B cell (primary cell): Measurements from ENCODE around the gene NPBWR2. TPM values are rescaled to one million over a fixed set of nuclear protein-coding genes. Genes with fewer than 3 reads are reported as not detected.

Source experiments
- ATAC-seq: fragments of 200-7000 bp; cut with Tn5 transposase; one replicate; pipeline ENCODE4 v1.10.0; 2021; ENCODE audit warnings: low read depth, mild to moderate bottlenecking, moderate number of reproducible peaks, moderate library complexity
- CTCF ChIA-PET: fragments of 350-600 bp; sonication (Branson Sonifier 250); formaldehyde crosslinking; loops from one replicate; lab custom pipeline; 2021; ENCODE audit warnings: antibody characterized with exemption, inconsistent platforms; lab: Charles Lee
- POLR2A ChIA-PET: fragments of 350-600 bp; sonication (Branson Sonifier 250); formaldehyde crosslinking; loops from one replicate; lab custom pipeline; 2021; ENCODE audit warnings: antibody characterized with exemption; lab: Charles Lee
- DNase-seq: peaks from one replicate; pipeline ENCODE4 v3.0.0; 2013
- H2AFZ ChIP-seq: 2 replicates; pipeline ENCODE4 v1.6.1; 2012; ENCODE audit warnings: mild to moderate bottlenecking, low read depth, low read length; ENCODE audit not compliant: insufficient read depth, poor library complexity, severe bottlenecking
- H3K27ac ChIP-seq, 2 donors: 1 replicate in 1 of 2; 2 replicates in 1 of 2; pipeline ENCODE4 v1.5.1; 2012 to 2013; ENCODE audit warnings: low read length in 2 of 2, mild to moderate bottlenecking in 2 of 2, moderate library complexity in 1 of 2
- H3K27me3 ChIP-seq, 4 experiments: fragments of 200-600 bp in 1 of 4; sonication (generic) in 1 of 4; replicated peaks in 1 of 4; 1 replicate in 2 of 4; 2 replicates in 2 of 4; pipeline versions ENCODE4 v1.6.1 to v1.7.0; 2013 to 2016; ENCODE audit warnings: low read length in 3 of 4, mild to moderate bottlenecking in 2 of 4, mixed read lengths in 1 of 4, moderate library complexity in 1 of 4; ENCODE audit not compliant: insufficient read depth in 4 of 4, control insufficient read depth in 3 of 4; ENCODE audit errors: control extremely low read depth in 1 of 4
- H3K36me3 ChIP-seq, 2 experiments: replicated peaks in 1 of 2; 1 replicate in 1 of 2; 2 replicates in 1 of 2; pipeline versions ENCODE4 v1.6.1 to v1.7.1; 2013; ENCODE audit warnings: low read length in 1 of 2; ENCODE audit not compliant: insufficient read depth in 2 of 2, control insufficient read depth in 1 of 2; ENCODE audit errors: control extremely low read depth in 1 of 2, extremely low read depth in 1 of 2
- H3K4me1 ChIP-seq, 2 donors: fragments of 200-600 bp in 1 of 2; sonication (generic) in 1 of 2; 1 replicate in 1 of 2; 2 replicates in 1 of 2; pipeline versions ENCODE4 v1.5.1 to v1.6.1; 2013 to 2017; ENCODE audit warnings: low read length in 2 of 2; ENCODE audit not compliant: control insufficient read depth in 2 of 2, insufficient read depth in 2 of 2
- H3K4me2 ChIP-seq: replicated peaks from 2 replicates; pipeline ENCODE3; 2012; ENCODE audit warnings: mild to moderate bottlenecking, low read depth, low read length; ENCODE audit not compliant: poor library complexity, severe bottlenecking
- H3K4me3 ChIP-seq, 5 experiments: fragments of 200-600 bp in 1 of 5; sonication (generic) in 1 of 5; 1 replicate in 3 of 5; 2 replicates in 2 of 5; pipeline versions ENCODE4 v1.5.1 to v1.7.0; 2011 to 2016; ENCODE audit warnings: low read length in 4 of 5, mild to moderate bottlenecking in 4 of 5, low read depth in 2 of 5, control low read depth in 1 of 5, moderate library complexity in 1 of 5; ENCODE audit not compliant: insufficient read depth in 1 of 5; ENCODE audit errors: control extremely low read depth in 1 of 5, extremely low read depth in 1 of 5
- H3K79me2 ChIP-seq: fragments of 200-600 bp; sonication (generic); one replicate; pipeline ENCODE4 v1.6.0; 2016; ENCODE audit warnings: low read length; ENCODE audit not compliant: control insufficient read depth, insufficient read depth
- H3K9ac ChIP-seq: fragments of 200-600 bp; sonication (generic); 2 replicates; pipeline ENCODE4 v1.6.1; 2017; ENCODE audit warnings: mild to moderate bottlenecking, low read length, moderate library complexity
- H3K9me3 ChIP-seq, 3 donors: one replicate each; pipeline versions ENCODE4 v1.6.1 to v1.7.1; 2013; ENCODE audit warnings: low read length in 2 of 3; ENCODE audit not compliant: control insufficient read depth in 2 of 3, insufficient read depth in 1 of 3; ENCODE audit errors: control extremely low read depth in 1 of 3
- H4K20me1 ChIP-seq: 2 replicates; pipeline ENCODE4 v1.6.0; 2012; ENCODE audit warnings: mild to moderate bottlenecking, low read length; ENCODE audit not compliant: insufficient read depth, control insufficient read depth, poor library complexity, severe bottlenecking
- H3K27ac Mint-ChIP-seq: one replicate; pipeline ENCODE4 v1.8.0; 2021; ENCODE audit warnings: mixed read lengths
- H3K27me3 Mint-ChIP-seq: one replicate; pipeline ENCODE4 v1.8.0; 2021; ENCODE audit warnings: mixed read lengths
- H3K4me1 Mint-ChIP-seq: one replicate; pipeline ENCODE4 v1.8.0; 2021; ENCODE audit warnings: mixed read lengths
- H3K4me3 Mint-ChIP-seq: one replicate; pipeline ENCODE4 v1.8.0; 2021; ENCODE audit warnings: mixed read lengths
- H3K9me3 Mint-ChIP-seq: one replicate; pipeline ENCODE4 v1.8.0; 2022; ENCODE audit warnings: mixed read lengths; ENCODE audit not compliant: insufficient read depth
- EZH2 ChIP-seq: IDR thresholded peaks from 2 replicates; pipeline ENCODE4 v1.6.1; 2012; ENCODE audit warnings: borderline replicate concordance, low read depth, mild to moderate bottlenecking, moderate library complexity, low read length; ENCODE audit not compliant: insufficient read depth, poor library complexity, severe bottlenecking
- WGBS: methylation state at CpG from one replicate; pipeline ENCODE4 v1.1.5; 2013; ENCODE audit warnings: missing lambda C conversion rate; ENCODE audit not compliant: insufficient coverage; 5-methylcytosine and 5-hydroxymethylcytosine counted together
- intact Hi-C: fragments of 100-400 bp; cut with micrococcal nuclease; formaldehyde crosslinking; loops from one replicate; pipeline ENCODE4 v1.10.0; 2022
- polyA plus RNA-seq: library from polyadenylated mRNA; depleted of rRNA; stranded (reverse); fragments of >200 nt; gene quantifications from 2 replicates; pipeline ENCODE4 v1.2.3, GENCODE V29; 2012
- total RNA-seq, 2 donors: library from RNA; stranded (reverse); fragments of 120-200 nt in 1 of 2; gene quantifications; 1 replicate in 1 of 2; 2 replicates in 1 of 2; pipeline versions ENCODE4 v1.2.3 to v1.2.4, GENCODE V29; 2013 to 2022
- TF ChIP-seq, protein P1 (sequence below): fragments of 200-600 bp; IDR thresholded peaks from one replicate; pipeline ENCODE4 v1.8.0; 2022; ENCODE audit warnings: antibody characterized with exemption, mild to moderate bottlenecking

NPBWR2 gene
- total and polyA plus RNA-seq, 2 donors (not counting 1 experiment from before 2014, with no cell fraction given) = 0.21 TPM; not detected in 1

DNA sequence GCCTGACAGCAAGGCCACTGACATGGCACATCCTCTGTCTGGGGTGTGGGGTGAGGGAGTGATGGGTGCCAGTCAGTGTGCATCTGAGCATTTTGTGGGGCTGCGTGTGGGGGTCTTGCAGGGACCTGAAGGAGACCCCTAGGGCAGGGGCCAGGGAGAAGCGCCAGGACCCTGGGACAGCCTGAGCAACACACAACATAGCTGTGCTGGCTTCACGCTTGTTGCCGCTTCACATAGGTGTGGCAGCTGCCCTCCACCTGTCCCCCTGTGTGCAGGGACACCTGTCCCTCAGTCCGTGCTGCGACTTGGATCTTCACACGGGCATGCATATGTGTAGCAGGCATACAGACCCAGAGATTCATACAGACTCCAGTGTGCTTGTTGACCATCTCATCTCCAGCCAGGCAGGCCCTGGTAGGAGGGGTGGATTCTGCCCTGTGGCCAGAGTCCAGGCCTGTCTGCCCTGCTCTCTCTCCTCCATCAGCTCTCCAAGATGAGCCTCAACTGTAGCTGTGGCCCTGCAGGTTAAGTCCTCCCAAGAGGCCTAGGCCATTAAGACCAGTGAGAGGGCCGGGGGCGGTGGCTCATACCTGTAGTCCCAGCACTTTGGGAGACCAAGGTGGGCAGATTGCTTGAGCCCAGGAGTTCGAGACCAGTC, 3.2 kb upstream of the NPBWR2 start:
- no peaks in the 10 kb centered on the region for H3K27me3 Mint-ChIP-seq

More for the DNA sequence above, 3.2 kb upstream of the NPBWR2 start:
- no peak for DNase-seq
- ATAC-seq = no peak
- peaks cover 20 to 41% of the 10 kb centered on the region in 2 donors for H3K4me1 ChIP-seq
- TF ChIP-seq, protein P1, sequence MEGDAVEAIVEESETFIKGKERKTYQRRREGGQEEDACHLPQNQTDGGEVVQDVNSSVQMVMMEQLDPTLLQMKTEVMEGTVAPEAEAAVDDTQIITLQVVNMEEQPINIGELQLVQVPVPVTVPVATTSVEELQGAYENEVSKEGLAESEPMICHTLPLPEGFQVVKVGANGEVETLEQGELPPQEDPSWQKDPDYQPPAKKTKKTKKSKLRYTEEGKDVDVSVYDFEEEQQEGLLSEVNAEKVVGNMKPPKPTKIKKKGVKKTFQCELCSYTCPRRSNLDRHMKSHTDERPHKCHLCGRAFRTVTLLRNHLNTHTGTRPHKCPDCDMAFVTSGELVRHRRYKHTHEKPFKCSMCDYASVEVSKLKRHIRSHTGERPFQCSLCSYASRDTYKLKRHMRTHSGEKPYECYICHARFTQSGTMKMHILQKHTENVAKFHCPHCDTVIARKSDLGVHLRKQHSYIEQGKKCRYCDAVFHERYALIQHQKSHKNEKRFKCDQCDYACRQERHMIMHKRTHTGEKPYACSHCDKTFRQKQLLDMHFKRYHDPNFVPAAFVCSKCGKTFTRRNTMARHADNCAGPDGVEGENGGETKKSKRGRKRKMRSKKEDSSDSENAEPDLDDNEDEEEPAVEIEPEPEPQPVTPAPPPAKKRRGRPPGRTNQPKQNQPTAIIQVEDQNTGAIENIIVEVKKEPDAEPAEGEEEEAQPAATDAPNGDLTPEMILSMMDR = no peak
- no peak for TF ChIP-seq EZH2
- ChIA-PET CTCF (interaction anchor here (1.6 to 4.6 kb wide), 2 partner anchors 9 to 11 kb away, joined by 4 to 23 read pairs; no protein-coding TSS in a partner anchor), POLR2A (interaction anchor here (0.6 kb wide), 1 partner anchor 46 kb away, joined by 3 read pairs; no protein-coding TSS in a partner anchor)
- peaks cover 0 to 3% (median 0%) of the 10 kb centered on the region in 4 experiments for H3K27me3 ChIP-seq
- H3K27ac ChIP-seq = no peak overlapping the region
- H3K9ac ChIP-seq = no peak overlapping the region
- H3K4me1 Mint-ChIP-seq = peaks cover 36% of the 10 kb centered on the region
- no peaks in the 10 kb centered on the region for H3K79me2 ChIP-seq
- H3K27ac Mint-ChIP-seq = no peak overlapping the region
- H3K4me3 ChIP-seq = no peak overlapping the region
- H3K9me3 Mint-ChIP-seq = no peaks in the 10 kb centered on the region
- no peak overlapping the region for H3K4me3 Mint-ChIP-seq
- no peaks in the 10 kb centered on the region for H3K36me3 ChIP-seq
- intact Hi-C loops = no loop called here
- H2AFZ ChIP-seq = no peak overlapping the region
- no peak overlapping the region for H3K4me2 ChIP-seq
- no peaks in the 10 kb centered on the region for H4K20me1 ChIP-seq
- no peaks in the 10 kb centered on the region for H3K9me3 ChIP-seq
- WGBS = 97% methylated on average over 10 of the region's 10 CpGs
